HepG2 (cell line): ENCODE data around the gene PPARA. TPM values are rescaled to one million over a fixed set of nuclear protein-coding genes. Genes with fewer than 3 reads are reported as not detected.
A peak's percentile ranks its signal among the peaks of the same experiment; 100 is the strongest.

Source experiments
- BCL3 ChIP-seq: sonication (generic); formaldehyde crosslinking; IDR thresholded peaks from 2 replicates; pipeline ENCODE4 v1.5.1; 2020; ENCODE audit warnings: mild to moderate bottlenecking, missing genetic modification reagents, moderate library complexity
- CHCHD3 ChIP-seq: sonication (generic); formaldehyde crosslinking; IDR thresholded peaks from 2 replicates; pipeline ENCODE4 v1.8.0; 2022; ENCODE audit warnings: mild to moderate bottlenecking, missing genetic modification reagents, moderate library complexity
- HMGXB3 ChIP-seq: sonication (generic); formaldehyde crosslinking; IDR thresholded peaks from 2 replicates; pipeline ENCODE4 v1.4.0; 2020; ENCODE audit warnings: missing genetic modification reagents, borderline replicate concordance
- HOXD1 ChIP-seq: sonication (generic); formaldehyde crosslinking; IDR thresholded peaks from 2 replicates; pipeline ENCODE4 v1.5.0; 2020; ENCODE audit warnings: missing genetic modification reagents
- NFE2L1 ChIP-seq: sonication (generic); formaldehyde crosslinking; IDR thresholded peaks from 2 replicates; pipeline ENCODE4 v1.4.0; 2020; ENCODE audit warnings: missing genetic modification reagents, mild to moderate bottlenecking, borderline replicate concordance
- RCOR2 ChIP-seq: IDR thresholded peaks from 2 replicates; pipeline ENCODE4 v1.6.1; 2016; ENCODE audit warnings: missing biosample characterization, missing genetic modification reagents
- polyA plus RNA-seq, 8 experiments: library from polyadenylated mRNA; depleted of rRNA in 3 of 8; stranded (reverse) in 7 of 8; unstranded in 1 of 8; fragments of >200 nt; fragmentation: Illumina TruSeq in 4 of 8; extraction: Trizol in 4 of 8; gene quantifications; 2 replicates each; pipeline versions ENCODE4 v1.2.1 to v1.2.3, GENCODE V29; 2011 to 2016; ENCODE audit warnings: low read depth in 4 of 8, missing spikeins in 1 of 8, mixed read lengths in 1 of 8; ENCODE audit not compliant: insufficient read depth in 1 of 8
- total RNA-seq, 5 experiments: library from RNA; depleted of rRNA; stranded (reverse); fragments of >200 nt; fragmentation: Illumina TruSeq; extraction: Trizol; gene quantifications; 2 replicates each; pipeline ENCODE4 v1.2.3, GENCODE V29; 2016; ENCODE audit warnings: low read depth in 1 of 5
- TF ChIP-seq, protein P1 (sequence below): sonication (generic); formaldehyde crosslinking; conservative IDR thresholded peaks from 2 replicates; pipeline ENCODE4 v1.8.0; 2022; ENCODE audit warnings: mild to moderate bottlenecking, moderate library complexity, missing genetic modification reagents
- TF ChIP-seq, protein P2 (sequence below): sonication (generic); formaldehyde crosslinking; IDR thresholded peaks from 2 replicates; pipeline ENCODE4 v1.5.1; 2020; ENCODE audit warnings: missing genetic modification reagents, mild to moderate bottlenecking, borderline replicate concordance
- TF ChIP-seq, protein P3 (sequence below): sonication (generic); formaldehyde crosslinking; IDR thresholded peaks from 2 replicates; pipeline ENCODE4 v1.5.0; 2020; ENCODE audit warnings: mild to moderate bottlenecking, missing genetic modification reagents, borderline replicate concordance

The PPARA gene
- total and polyA plus RNA-seq, 2 of the 13 experiments (the other 11 are each of a cell fraction or from before 2014, with no cell fraction given) = 18.2 to 24.7 TPM

DNA sequence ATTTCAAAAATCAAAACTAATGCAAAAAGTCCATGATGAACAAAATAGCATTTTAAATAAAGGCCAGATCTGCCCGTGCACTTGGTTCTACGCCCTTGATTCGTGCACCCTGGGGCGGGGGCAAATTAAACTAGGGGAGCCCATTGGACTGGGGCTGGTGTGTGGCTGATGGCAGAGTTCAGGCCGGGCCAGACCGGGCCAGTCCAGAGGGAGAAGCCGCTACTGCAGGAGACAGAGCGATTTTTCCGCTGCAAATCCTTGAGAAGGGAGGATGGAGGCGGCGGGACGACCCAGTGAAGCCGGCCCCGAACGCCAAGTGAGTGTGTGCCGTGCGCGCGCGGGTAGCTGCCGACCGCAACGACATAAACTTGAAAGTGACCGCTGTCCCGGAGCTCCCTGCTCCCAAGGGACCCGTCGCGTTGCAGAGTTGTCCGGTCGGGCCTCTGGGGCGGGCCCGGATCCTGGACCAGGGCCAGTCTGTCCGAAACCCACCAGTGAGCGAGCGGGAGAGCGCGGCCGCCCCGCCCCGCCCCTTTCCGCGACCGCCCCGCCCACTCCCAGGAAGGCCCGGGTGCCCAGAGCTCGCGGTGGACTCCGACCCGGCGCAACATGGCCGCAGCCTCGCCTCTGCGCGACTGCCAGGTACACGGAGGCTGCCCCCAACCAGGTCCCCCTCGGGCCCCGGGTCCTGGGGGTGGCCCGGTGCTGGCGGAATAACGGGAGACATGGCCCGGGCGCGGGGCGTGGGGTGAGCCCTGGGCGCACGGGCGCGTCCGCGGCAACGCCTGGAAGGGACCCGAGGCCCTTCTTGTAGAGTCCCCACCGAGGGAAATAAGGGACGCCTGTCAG lies 117.3 kb downstream of the PPARA start, which contains the start of gene TTC38 (continued):
- TF ChIP-seq BCL3 (CRISPR knock-in tag) (no peak; the same call in 1 of the 2 replicates), NFE2L1 (no peak), HOXD1 (CRISPR knock-in tag) (no peak), CHCHD3 (peak; percentile 38; the same call in 1 of the 2 replicates), HMGXB3 (CRISPR knock-in tag) (no peak), RCOR2 (CRISPR knock-in tag) (0 out of 2 replicates have a peak, but pooled peaks have one; percentile 4)
- TF ChIP-seq, protein P1, sequence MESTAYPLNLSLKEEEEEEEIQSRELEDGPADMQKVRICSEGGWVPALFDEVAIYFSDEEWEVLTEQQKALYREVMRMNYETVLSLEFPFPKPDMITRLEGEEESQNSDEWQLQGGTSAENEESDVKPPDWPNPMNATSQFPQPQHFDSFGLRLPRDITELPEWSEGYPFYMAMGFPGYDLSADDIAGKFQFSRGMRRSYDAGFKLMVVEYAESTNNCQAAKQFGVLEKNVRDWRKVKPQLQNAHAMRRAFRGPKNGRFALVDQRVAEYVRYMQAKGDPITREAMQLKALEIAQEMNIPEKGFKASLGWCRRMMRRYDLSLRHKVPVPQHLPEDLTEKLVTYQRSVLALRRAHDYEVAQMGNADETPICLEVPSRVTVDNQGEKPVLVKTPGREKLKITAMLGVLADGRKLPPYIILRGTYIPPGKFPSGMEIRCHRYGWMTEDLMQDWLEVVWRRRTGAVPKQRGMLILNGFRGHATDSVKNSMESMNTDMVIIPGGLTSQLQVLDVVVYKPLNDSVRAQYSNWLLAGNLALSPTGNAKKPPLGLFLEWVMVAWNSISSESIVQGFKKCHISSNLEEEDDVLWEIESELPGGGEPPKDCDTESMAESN (CRISPR knock-in tag) = peak; percentile 67; the same call in 1 of the 2 replicates
- TF ChIP-seq, protein P2, sequence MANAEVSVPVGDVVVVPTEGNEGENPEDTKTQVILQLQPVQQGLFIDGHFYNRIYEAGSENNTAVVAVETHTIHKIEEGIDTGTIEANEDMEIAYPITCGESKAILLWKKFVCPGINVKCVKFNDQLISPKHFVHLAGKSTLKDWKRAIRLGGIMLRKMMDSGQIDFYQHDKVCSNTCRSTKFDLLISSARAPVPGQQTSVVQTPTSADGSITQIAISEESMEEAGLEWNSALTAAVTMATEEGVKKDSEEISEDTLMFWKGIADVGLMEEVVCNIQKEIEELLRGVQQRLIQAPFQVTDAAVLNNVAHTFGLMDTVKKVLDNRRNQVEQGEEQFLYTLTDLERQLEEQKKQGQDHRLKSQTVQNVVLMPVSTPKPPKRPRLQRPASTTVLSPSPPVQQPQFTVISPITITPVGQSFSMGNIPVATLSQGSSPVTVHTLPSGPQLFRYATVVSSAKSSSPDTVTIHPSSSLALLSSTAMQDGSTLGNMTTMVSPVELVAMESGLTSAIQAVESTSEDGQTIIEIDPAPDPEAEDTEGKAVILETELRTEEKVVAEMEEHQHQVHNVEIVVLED (CRISPR knock-in tag) = peak; percentile 56; the same call in 1 of the 2 replicates
- TF ChIP-seq, protein P3, sequence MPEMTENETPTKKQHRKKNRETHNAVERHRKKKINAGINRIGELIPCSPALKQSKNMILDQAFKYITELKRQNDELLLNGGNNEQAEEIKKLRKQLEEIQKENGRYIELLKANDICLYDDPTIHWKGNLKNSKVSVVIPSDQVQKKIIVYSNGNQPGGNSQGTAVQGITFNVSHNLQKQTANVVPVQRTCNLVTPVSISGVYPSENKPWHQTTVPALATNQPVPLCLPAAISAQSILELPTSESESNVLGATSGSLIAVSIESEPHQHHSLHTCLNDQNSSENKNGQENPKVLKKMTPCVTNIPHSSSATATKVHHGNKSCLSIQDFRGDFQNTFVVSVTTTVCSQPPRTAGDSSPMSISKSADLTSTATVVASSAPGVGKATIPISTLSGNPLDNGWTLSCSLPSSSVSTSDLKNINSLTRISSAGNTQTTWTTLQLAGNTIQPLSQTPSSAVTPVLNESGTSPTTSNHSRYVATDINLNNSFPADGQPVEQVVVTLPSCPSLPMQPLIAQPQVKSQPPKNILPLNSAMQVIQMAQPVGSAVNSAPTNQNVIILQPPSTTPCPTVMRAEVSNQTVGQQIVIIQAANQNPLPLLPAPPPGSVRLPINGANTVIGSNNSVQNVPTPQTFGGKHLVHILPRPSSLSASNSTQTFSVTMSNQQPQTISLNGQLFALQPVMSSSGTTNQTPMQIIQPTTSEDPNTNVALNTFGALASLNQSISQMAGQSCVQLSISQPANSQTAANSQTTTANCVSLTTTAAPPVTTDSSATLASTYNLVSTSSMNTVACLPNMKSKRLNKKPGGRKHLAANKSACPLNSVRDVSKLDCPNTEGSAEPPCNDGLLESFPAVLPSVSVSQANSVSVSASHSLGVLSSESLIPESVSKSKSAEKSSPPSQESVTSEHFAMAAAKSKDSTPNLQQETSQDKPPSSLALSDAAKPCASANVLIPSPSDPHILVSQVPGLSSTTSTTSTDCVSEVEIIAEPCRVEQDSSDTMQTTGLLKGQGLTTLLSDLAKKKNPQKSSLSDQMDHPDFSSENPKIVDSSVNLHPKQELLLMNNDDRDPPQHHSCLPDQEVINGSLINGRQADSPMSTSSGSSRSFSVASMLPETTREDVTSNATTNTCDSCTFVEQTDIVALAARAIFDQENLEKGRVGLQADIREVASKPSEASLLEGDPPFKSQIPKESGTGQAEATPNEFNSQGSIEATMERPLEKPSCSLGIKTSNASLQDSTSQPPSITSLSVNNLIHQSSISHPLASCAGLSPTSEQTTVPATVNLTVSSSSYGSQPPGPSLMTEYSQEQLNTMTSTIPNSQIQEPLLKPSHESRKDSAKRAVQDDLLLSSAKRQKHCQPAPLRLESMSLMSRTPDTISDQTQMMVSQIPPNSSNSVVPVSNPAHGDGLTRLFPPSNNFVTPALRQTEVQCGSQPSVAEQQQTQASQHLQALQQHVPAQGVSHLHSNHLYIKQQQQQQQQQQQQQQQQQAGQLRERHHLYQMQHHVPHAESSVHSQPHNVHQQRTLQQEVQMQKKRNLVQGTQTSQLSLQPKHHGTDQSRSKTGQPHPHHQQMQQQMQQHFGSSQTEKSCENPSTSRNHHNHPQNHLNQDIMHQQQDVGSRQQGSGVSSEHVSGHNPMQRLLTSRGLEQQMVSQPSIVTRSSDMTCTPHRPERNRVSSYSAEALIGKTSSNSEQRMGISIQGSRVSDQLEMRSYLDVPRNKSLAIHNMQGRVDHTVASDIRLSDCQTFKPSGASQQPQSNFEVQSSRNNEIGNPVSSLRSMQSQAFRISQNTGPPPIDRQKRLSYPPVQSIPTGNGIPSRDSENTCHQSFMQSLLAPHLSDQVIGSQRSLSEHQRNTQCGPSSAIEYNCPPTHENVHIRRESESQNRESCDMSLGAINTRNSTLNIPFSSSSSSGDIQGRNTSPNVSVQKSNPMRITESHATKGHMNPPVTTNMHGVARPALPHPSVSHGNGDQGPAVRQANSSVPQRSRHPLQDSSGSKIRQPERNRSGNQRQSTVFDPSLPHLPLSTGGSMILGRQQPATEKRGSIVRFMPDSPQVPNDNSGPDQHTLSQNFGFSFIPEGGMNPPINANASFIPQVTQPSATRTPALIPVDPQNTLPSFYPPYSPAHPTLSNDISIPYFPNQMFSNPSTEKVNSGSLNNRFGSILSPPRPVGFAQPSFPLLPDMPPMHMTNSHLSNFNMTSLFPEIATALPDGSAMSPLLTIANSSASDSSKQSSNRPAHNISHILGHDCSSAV (CRISPR knock-in tag) = no peak
